GM11168 (cell line): ENCODE results near the gene SDR39U1.

Experiments
- in situ Hi-C: fragments of 300-500 bp; cut with MboI; formaldehyde crosslinking; loops from one replicate; pipeline ENCODE4 v1.12.0; 2022; ENCODE audit warnings: low sequenced_read_pairs; ENCODE audit not compliant: unreplicated experiment

SDR39U1 gene

DNA sequence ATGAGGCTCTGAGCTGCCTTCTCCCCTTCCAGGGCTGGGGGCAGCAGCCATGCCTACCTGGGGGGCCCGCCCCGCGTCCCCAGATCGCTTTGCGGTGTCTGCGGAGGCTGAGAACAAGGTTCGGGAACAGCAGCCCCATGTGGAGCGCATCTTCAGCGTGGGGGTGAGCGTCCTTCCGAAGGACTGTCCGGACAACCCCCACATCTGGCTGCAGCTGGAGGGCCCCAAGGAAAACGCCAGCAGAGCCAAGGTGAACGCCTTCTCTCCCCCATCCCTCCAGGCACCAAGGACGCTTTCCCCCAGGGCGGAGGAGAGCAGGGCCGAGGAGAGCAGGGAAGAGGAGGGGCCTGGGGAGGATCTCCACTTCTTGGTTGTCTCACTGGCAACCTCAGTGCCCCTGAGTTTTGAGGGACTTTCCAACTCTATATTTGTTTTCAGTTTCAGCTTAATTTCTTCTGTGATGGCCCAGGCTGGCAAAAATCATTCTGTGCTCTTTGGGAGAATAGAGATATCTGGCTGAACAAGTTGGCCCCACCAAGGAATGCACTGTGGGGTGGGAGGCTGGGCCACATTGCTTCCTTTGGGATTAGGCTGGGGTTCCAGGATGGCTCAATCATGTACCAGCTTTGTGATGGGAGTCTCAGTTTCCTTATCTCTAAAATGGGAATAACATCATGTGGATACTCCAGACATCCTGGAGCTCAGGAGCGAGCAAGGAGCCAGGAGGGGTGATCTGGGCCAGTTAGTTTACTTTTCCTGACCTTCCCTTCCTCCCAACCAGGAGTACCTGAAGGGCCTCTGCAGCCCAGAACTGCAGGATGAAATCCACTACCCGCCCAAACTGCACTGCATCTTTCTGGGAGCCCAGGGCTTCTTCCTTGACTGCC, 11.7 kb downstream of the SDR39U1 start:
- in situ Hi-C loops = loop anchor here (10.0 kb wide), 1 partner anchor 66 kb away; the partner anchor contains the start of gene NFATC4

GRCh38 chr14:24430143-24430681, 12.4 kb downstream of the SDR39U1 start:
- in situ Hi-C loops = loop anchor here (10.0 kb wide), 1 partner anchor 65 kb away; the partner anchor contains the start of gene NFATC4

DNA sequence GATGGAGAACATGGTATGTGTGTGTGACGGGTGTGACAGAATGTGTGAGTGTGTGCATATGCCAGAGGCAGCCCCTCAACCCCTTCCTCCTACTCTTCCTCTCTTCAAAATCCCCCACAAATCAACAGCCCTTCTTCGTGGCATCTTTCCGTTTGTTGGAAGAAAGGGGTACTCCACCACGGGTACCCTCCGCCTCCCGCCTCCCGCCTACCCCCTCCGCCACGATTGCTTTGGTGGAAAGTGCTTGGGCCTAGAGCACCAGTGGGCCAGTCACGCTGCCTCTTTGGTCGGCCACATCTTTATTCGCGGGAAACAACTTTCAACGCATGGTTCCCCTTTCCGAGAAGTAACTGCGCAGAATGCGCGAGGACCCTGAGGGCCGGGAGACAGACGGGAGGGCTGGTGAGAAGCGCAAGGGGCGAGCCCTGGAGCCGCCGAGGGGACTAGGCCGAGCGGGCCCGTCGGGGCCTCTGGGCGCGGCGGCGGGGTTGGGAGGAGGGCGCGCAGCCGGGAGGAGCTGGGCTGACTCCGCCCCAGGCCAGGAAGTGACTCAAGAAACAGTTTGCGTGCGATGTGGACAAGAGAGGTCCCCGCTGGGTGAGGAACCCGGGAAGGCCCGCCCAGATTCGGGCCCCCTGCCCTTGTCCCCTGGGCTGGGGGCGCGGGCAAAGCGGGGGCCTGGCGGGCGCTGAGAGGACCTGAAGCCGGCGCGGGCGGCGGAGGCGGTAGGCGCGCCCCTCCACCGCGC, 13.0 kb downstream of the SDR39U1 start, which contains the start of the genes CBLN3 and KHNYN:
Gene CBLN3 (minus strand): TSS at position 274 of the 748 bp plus-strand sequence. CDS start 614 bp downstream, outside the sequence.
Gene KHNYN (plus strand): TSS at position 560 of the 748 bp plus-strand sequence. CDS start 777 bp downstream, outside the sequence.
- in situ Hi-C loops = loop anchor here (10.0 kb wide), 1 partner anchor 65 kb away; the partner anchor contains the start of gene NFATC4

DNA sequence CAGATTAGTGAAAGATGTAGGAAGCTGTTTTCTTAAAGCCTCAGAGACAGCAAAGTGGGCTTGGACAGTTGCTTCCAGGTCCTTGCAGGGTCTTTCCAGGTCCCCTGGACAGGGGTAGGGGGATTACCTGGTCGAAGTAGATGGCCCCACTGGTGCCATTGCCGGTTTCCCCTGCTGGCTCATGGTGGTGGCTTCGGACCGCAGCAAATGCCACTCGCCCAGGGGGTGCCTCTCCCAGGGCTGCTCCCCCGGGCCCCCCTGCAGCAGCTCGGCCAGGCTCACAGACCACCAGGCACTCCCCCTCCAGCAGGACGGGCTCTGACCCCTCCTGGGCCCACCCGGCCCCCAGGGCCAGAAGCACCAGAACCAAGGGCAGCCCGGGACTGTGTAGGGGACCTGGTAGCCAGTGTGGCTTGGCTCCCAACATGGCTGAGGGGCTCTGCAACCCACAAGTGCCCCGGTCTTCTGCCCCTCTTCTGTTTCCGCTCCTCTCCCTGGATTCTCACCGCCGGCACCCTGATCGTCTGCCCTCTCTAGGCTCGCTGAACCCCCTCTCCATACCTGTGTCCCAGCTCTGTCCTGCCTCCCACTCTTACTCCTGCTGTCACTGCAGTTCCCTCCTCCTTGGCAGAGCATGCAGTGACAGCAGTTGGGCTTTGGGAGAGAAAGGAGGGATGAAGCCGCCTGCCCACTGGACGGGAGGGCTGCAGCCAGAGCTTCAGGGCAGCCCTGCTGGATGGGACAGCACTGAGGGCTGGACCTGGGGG, 13.8 kb downstream of the SDR39U1 start:
- in situ Hi-C loops = no loop called here

- in situ Hi-C loops = no loop called here
Measured at GRCh38 chr14:24427537-24428508, 14.8 kb downstream of the SDR39U1 start.

DNA sequence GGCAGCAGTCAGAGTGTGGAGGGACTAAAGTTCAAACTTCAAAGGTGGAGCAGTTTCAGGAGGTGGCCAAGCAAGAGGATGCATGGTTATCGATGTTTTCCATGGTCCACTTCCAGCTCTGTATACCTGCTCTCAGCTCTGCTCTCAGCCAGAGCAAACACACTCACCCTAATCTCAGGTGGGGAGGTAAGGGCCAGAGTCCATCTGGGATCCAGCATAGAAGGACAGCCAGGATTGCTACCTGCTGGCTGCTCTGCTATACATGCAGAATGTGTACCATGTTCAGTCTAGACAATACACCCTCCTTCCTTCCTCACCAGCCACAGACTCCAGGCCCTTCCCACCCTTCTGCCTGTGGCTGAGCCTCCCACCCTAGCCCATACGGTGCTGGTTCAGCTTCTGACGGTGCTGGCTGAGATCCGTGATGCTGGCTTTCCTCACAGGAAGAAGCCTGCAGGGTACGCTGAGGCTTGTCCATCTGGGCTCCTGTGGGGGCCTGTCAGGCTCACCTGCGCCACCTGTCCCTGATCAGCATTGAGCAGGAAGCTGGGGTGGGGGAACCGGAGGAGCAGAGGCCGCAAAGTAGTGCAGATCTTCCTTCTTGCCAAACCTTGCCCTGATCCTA, 15.6 kb downstream of the SDR39U1 start:
- in situ Hi-C loops = no loop called here

DNA sequence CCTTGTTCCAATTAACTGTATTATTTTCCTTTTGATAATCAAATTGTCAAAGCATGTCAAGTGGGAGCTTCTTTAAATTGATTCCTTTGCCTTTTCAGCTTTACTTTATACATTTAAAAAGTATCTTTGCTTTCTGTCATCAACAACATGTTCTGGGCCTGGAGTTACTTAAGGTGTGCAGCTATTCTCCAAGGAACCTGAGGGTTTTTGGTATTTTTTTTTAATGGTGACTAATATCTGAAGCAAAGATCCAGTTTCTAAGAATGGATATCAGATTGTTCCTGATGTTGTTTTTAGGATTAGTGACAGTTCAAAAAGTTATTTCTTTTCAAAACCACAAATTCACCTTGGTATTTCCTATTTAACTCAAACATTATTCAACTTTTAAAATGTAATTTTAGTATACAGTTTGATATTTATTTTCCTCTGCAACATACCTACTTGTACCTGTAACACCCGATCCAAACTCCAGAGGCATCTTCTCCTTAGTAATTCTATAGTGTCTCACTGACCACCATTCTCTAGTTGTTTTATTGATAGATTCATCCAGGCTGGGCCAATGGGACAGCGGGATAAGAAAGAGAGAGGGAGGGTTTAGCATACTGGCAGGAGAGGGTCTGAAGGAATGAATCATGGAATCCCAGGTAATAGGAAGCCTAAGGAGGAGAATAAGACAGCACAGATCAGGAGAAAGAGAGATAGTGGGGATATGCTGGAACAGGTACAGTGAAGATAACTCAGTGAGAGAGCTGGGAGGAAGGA, 16.2 kb downstream of the SDR39U1 start:
- in situ Hi-C loops = no loop called here

DNA sequence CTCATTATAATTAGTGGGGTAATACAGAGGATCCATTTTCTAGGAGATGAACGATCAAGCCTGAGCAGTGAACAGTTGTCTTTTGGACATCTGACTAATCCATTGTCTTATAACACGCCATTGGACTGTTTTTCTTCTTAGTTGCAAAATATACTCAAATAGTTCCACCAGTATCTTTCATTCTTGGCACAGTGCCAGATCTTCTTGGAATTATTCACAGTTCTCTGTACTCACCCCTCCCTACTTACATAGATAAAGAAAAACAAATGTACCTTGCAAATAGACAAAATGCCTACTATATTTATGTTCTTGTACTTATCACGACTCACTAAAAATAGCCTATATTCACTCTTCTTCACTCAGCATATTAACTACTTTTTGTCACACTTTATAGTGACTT, 16.9 kb downstream of the SDR39U1 start:
- in situ Hi-C loops = no loop called here

- in situ Hi-C loops = no loop called here
Measured at GRCh38 chr14:24422694-24423601, 19.6 kb downstream of the SDR39U1 start.

DNA sequence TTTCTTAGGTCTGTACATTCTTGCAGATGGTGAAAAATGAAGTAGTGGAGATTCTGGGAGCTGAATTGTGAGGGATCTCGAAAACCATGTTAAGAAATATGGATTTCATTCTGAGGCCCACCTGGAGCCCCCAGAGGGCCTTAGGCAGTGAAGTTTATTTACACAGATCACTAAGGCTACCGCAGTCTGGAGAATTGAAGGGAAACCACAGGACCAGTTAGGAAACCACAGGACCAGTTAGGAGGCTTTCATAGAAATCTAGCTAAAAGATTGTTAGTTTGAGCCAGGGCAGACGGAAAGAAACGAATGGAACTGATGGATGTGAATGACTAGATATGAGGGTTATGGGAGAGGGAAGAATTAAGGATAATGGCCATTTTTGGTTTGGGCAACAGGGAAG, 20.3 kb downstream of the SDR39U1 start:
- in situ Hi-C loops = no loop called here

- in situ Hi-C loops = no loop called here
Measured at GRCh38 chr14:24418492-24418873, 24.1 kb downstream of the SDR39U1 start.

DNA sequence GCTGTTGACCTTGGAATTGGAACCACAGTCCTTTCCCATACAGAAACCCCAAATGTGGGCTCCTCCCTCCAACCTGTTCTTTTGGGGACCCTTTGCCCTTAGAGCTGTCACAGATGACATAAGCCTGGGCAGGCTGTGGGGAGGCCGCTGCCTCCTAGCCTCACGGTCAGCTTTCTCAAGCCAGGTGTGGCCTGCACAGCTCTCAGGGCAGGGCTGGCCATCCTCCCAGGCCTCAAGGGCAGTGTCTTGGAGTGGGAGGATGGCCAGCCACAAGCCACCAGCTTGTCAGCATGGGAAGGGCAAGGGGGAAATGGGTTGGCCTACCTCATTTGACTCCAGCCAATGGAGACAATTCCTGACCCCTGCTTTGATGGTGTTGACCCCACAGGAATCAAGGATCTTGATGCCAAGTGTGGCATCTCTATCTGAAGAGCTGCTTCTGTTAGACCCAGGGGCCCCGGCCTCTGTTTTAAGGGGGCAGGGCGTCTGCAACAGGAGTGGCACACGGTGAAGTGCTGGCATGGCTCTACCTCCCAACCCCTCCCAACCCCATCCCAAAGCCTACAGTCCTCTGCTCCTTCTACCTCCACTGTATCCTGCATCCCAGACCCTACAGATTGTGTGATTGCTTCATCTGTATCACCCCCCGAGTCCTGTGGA, 24.6 kb downstream of the SDR39U1 start:
- in situ Hi-C loops = no loop called here

DNA sequence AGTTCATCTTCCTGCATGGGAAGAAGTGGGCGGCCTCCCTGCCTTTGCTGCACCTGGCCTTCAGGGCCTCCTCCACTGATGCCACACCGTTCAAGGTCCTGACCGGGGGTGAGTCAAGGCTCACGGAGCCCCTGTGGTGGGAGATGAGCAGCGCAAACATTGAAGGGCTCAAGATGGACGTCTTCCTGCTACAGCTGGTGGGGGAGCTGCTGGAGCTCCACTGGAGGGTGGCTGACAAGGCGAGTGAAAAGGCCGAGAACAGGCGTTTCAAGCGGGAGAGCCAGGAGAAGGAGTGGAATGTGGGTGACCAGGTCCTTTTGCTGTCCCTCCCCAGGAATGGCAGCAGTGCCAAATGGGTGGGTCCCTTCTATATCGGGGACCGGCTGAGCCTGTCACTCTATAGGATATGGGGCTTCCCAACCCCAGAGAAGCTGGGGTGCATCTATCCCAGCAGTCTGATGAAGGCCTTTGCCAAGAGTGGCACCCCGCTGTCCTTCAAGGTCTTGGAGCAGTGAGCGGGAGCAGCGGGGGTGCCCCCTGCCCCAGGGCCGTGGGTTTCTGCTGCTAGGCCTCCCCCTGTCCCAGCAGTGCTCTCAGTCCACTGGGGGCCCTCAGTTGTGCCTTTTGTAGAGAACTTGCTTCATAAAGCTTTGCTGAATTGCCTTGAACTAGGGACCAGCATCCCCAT, 25.5 kb downstream of the SDR39U1 start:
- in situ Hi-C loops = no loop called here

GRCh38 chr14:24416254-24416931, 26.2 kb downstream of the SDR39U1 start:
- in situ Hi-C loops = no loop called here
